ENCODE data around the gene NLRP14.

DNA sequence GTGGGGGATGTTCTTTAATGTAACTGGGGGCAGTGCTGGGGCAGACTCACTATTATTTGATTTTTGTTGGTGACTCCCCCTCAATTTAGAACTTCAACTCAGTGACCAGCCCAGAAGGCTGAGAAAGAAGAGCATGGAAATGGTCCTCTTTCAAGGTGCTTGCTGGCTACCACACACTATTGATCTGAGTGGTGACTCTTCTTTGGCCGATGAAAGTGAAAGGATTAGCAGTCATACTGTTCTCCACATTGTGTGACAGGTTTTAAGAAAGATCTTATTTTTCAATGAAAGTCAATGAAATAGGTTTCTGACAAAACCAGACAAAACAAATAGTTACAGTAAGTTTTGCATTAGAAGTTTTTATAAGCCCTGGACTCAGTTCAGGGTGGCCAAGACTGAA is 29.9 kb downstream of the NLRP14 start:
- TF ChIP-seq, protein P1, sequence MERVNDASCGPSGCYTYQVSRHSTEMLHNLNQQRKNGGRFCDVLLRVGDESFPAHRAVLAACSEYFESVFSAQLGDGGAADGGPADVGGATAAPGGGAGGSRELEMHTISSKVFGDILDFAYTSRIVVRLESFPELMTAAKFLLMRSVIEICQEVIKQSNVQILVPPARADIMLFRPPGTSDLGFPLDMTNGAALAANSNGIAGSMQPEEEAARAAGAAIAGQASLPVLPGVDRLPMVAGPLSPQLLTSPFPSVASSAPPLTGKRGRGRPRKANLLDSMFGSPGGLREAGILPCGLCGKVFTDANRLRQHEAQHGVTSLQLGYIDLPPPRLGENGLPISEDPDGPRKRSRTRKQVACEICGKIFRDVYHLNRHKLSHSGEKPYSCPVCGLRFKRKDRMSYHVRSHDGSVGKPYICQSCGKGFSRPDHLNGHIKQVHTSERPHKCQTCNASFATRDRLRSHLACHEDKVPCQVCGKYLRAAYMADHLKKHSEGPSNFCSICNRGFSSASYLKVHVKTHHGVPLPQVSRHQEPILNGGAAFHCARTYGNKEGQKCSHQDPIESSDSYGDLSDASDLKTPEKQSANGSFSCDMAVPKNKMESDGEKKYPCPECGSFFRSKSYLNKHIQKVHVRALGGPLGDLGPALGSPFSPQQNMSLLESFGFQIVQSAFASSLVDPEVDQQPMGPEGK (CRISPR knock-in tag; IDR thresholded peaks at IDR 0.05; ENCODE audit: borderline replicate concordance), result no peak
- no peak for TF ChIP-seq ARNTL (CRISPR knock-in tag; IDR thresholded peaks at IDR 0.05; ENCODE audit: borderline replicate concordance, low read depth)
- no peak for TF ChIP-seq TSHZ2 (CRISPR knock-in tag; IDR thresholded peaks at IDR 0.05)
- no peak for TF ChIP-seq ISL1 (CRISPR knock-in tag; IDR thresholded peaks at IDR 0.05)
- TF ChIP-seq CREB5 (CRISPR knock-in tag; IDR thresholded peaks at IDR 0.05; ENCODE audit: low read depth), result no peak
- TF ChIP-seq OSR1 (CRISPR knock-in tag; IDR thresholded peaks at IDR 0.05), result no peak
- no peak for TF ChIP-seq ZFP3 (CRISPR knock-in tag; IDR thresholded peaks at IDR 0.05)
- no peak for TF ChIP-seq CSDC2 (CRISPR knock-in tag; IDR thresholded peaks at IDR 0.05)
- no peak for TF ChIP-seq TOX (CRISPR knock-in tag; IDR thresholded peaks at IDR 0.05; ENCODE audit: borderline replicate concordance)
- no peak for TF ChIP-seq ZNF8 (CRISPR knock-in tag; IDR thresholded peaks at IDR 0.05)
- TF ChIP-seq ZNF565 (CRISPR knock-in tag; conservative IDR thresholded peaks at IDR 0.05; ENCODE audit: low read depth), result no peak
- no peak for TF ChIP-seq ZC3H10 (CRISPR knock-in tag; IDR thresholded peaks at IDR 0.05)
- no peak for TF ChIP-seq PPARA (CRISPR knock-in tag; IDR thresholded peaks at IDR 0.05; ENCODE audit: borderline replicate concordance)
- TF ChIP-seq ZNF70 (CRISPR knock-in tag; IDR thresholded peaks at IDR 0.05), result no peak
